GM19438 (cell line): ENCODE results near the gene LIX1L.

Experiments
- ATAC-seq: cut with Tn5 transposase; IDR thresholded peaks from one replicate; pipeline ENCODE4 v1.9.1; 2021; ENCODE audit warnings: low read depth; ENCODE audit not compliant: unreplicated experiment

Gene LIX1L

DNA sequence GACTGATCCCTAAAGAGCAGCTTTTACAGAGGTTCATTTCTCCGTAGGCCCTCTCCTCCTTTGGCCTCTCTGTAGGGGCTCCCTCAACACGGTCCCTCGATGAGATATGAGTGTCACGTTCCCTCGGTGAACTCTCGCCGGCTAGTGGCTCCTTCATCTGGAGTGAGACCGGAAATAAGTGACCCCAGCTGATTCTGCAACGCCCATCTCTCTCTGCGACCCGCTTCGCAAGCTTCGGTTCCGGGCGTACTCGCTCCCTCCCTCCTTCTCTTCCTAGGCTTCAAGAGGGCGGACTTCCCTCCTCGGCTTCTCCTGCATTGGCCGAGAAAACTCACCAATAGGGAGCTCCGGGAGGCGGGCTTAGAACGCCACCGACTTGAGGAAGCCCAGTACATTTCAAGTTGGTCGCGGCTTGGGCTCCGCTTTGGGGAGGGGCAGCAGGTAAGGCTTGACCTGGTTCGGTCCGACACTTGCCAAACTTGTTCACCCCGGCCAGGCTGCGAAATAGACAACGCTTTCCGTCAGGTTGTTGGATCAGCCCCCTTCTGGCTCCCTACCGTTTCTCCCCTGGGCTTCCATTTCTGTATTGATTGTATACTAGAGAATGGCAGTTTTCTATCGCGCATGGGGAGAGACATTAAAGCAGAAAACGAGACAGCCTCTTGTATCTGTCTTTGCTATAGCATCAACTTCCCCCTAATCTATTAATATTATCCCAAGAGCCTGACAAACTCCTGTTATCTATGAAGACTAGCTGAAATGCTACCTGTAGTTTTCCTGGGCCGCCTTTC is 6.7 kb upstream of the LIX1L start, which contains the start of the genes ANKRD34A and POLR3GL:
Gene ANKRD34A, minus strand, starts transcription at position 248 of the 791 bp plus-strand sequence. CDS start 2,816 bp downstream, outside the sequence.
Gene POLR3GL, plus strand, starts transcription at position 363 of the 791 bp plus-strand sequence. CDS start 10,176 bp downstream, outside the sequence.
- ATAC-seq = peak; percentile 82

GRCh38 chr1:145963265-145964019 is 5.6 kb upstream of the LIX1L start:
- ATAC-seq = no peak

DNA sequence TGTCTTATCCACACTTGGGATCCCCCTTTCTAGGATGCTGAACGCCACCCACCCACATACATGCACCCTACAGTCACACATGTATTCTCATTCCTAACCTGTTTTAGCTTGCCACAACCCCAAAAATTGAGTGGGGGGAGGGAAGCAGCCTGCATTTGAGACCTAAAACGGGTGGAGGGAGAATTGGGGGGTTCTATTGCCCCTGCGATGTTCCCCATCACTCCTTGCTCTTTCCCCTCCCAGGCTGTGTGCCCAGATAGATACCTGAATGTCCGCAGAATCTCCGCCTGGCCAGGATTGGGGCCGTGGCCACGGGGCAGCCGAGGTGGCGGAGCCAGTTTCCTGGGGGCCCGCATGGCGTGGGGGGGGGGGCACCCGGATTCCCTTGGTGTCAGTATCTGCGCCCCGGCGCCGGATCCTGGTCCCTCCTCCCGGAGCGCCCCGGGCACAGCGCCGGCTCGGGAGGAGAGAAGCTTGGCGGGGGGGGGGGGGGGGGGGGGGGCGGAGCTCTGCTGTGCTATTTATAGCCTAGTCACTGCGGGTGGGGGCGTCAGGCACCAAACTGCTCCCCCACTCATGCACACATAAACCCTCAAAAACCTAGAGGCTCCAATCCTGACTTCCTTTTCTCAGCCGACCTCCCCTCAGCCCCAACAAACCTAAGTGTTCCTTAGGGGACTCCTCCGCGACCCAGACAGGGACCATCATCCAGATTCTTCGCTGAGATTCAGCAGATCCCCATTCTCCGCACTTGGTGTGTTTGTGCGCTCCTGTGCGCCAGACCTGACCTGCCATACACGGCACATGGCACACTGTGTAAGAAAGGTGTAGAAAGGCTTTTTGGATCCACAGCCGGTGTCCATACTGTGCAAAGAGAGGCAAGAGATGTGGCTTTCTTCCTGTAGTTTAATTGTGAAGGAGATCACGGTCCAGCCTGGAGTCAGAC is 4.6 kb upstream of the LIX1L start:
- no peak for ATAC-seq

DNA sequence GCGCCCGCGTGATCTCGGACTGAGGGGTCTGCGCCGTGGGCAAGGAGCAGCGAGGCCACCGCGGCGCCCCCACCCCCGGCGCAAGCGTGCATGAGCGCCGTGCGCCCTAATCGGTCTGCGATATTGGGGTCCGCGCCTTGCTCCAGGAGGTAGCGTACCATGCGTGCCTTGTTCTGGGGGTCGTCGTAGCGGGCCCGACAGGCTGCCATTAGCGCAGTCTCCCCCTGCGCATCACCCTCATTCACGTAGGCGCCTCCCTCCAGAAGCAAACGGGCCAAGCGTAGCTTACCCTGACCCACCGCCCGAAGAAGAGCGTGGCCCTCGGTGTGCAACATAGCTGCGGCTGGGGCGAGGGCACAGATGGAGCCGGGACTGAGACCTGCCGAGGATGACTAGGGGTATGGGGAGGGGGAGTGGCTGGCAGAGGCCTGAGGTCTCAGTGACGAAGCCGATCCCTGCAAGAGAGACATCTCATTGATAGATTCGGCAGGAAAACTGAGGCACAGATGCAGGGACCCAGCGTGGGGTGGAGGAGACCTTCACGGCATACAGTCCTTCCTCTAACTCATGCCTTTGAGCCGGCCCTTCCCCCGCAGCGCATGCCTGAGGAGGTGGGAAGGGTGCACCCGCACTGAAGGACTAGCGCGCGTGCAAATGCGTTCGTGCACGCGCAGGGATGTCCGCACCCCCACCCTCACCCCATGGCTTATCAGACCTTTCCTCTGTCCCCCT is 3.8 kb upstream of the LIX1L start:
- ATAC-seq = no peak

- ATAC-seq = no peak
Measured at GRCh38 chr1:145961109-145961424, 3.2 kb upstream of the LIX1L start.

- no peak for ATAC-seq
Measured at GRCh38 chr1:145960468-145961108, 2.8 kb upstream of the LIX1L start.

GRCh38 chr1:145959957-145960467 is 2.2 kb upstream of the LIX1L start:
- ATAC-seq = no peak

DNA sequence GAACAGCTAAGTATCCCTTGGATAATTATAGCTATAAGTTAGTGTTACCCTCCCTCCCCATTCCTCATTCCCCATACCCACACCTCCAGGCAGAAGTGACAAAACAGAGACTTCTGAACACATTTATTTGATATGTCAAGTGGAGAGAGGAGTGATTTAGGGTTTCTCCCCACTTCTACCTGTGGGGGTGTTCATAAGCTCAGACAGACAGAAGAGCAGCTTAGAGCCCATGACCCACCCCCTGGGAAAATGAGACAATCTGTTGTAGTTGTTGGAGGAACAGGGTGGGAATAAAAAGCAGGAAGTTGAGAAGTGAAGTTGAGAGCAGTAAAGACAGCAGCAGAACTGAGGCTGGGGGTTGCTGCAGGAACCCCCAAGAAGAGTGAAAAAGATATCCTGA is 1.5 kb upstream of the LIX1L start:
- ATAC-seq = no peak

DNA sequence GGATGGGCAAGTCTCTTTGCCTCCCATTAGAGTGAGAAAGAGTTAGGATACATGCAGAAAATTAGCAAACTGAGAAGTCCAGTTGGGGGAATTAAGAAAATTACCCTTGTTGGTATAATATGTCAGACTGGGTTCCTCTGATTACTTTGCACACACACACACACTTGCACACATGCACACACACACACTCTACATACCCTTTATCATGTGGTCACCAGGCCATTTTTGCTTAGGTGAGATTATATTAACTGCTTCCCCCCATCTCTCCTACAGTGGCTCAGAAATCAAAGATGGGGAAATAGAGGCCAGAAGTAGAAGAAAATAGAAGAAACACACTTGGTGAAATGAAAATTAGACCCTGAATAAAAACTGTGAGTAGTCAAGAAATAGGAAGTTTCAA is 917 bp upstream of the LIX1L start:
- ATAC-seq = no peak

DNA sequence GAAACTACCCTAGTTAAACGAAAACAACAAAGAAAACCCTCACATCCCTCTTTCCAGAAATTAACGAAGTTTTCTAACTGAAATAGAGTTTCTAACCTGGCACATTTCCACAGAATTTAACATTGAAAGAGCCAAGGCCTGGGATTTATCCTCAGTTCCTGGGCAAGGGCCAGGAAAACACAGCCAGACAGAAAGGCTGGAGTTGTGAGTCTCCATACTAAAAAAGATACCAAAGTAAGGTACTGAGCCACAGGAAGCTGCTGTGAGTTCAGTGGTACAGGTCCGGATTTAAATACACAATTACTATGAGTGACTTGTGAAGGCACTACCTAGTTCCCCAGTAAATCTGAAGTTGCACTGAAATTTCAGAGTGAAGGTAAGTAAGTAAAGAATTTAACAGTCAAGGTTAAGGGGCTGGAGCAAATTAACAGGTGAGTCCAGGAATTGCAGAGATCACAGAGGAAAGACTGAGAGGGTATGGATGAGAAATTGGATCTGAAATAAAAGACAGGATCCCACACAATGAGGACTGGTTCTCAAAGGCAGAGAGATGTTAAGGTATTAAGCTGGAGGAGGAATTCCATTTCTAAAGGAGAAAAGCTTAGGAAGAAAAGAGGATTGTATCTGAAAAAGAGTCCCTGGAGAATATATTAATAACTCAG is 905 bp downstream of the LIX1L start:
- ATAC-seq = no peak

DNA sequence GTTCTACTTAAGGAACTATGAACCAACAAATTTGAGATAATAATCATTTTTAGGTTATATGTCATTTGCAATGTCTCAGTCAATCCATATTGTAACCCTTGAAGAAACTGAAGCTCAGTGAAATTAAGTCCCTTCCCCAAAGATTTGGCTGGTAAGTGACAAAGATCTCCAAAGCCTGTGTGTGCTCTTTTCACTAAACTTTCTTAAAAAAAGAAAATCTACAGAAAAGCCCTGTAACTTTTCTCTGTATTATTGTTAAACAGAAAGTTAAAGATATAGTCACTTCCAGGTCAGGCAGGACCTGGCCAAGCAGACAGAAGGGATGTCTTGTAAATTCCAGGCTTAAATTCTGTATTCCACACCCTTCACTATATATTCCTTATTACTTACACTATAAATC is 1.5 kb downstream of the LIX1L start:
- no peak for ATAC-seq

GRCh38 chr1:145955436-145955835 is 2.4 kb downstream of the LIX1L start:
- no peak for ATAC-seq

DNA sequence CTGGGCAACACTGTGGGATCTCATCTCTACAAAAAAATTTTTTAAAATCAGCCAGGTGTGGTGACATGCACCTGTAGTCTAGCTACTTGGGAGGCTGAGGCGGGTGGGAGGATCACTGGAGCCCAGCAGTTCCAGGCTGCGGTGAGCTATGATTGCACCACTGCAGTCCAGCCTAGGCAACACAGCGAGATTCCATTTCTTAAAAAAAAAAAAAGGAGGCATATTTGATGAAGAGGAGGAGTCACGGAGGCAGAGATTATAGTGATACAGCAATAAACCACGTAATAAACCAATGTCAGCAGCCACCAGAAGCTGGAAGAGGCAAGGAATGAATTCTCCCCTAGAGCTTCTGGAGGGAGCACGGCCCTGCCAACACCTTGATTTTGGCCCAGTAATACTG is 4.0 kb downstream of the LIX1L start:
- ATAC-seq = no peak

GRCh38 chr1:145952903-145953302 is 4.9 kb downstream of the LIX1L start:
- ATAC-seq = no peak

GRCh38 chr1:145951526-145951925 is 6.3 kb downstream of the LIX1L start:
- ATAC-seq = no peak

GRCh38 chr1:145949219-145949618 is 8.6 kb downstream of the LIX1L start:
- ATAC-seq = no peak

- ATAC-seq = no peak
Measured at GRCh38 chr1:145947551-145947950, 10.3 kb downstream of the LIX1L start.

GRCh38 chr1:145946477-145946986 is 11.3 kb downstream of the LIX1L start:
- ATAC-seq = no peak

DNA sequence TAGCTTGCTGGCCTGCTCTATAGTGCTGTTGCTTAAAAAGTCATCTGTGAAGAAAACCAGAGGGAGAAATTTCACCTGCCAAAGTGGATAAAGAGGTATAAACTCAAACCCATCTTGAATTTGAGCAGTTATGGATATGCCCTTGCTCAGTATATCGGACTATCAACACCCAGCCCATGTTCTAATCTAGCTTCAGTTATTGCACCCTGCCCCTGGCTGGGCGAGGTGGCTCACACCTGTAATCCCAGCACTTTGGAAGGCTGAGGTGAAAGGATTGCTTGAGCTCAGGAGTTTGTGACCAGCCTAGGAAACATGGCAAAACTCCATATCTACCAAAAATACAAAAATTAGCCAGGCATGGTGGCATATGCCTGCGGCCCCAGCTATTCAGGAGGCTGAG is 13.3 kb downstream of the LIX1L start:
- no peak for ATAC-seq
